Measurements from ENCODE around the gene GNAT1.
"Not testable (repeated sequence)": the region's sequence is repeated elsewhere in the genome, so short reads cannot be mapped to it uniquely, and the experiment has no call there.

GNAT1 gene

DNA sequence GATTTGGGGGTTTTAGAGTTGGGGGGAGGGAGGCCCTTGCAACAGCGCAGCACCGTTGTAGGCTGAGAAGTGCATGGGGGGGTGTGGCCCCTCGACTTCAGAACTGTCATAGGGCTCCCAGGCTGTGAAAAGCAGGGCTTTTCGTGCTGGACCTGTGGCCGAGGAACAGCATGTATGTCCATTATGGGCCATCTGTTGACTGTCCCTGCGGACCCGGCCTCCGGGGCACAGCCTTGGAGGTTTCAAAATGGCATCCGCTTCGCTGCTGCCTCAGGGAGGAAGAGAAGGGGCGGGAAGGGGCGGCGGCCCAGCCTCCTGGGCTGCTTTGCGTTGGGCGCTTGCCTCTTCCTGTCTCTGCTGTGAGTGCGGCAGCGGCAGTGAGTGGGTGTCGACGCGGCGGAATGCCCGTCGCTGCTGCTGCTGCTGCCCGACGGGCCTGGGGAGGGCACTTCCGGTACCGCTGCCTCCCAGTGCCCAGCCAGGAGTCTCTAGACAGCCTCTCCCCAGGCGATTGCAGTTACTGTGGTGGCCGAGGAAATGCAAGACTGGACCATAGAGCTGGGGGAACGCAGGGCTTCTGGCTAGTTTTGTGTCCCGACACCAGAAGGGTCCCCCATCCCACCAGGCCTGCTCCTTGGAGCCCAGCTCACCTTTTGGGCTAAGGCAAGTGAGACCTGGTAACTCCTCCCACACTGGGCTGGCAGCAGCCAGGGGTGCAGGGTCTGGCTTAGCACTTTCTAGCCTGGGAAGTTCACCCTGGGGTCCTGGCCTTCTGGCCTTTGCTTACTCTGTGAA, 46.5 kb downstream of the GNAT1 start:
- peak; percentile 74 to 79 for DNase-seq (ENCODE audit: low read depth in 1 of 2, low spot score in 1 of 2)

DNA sequence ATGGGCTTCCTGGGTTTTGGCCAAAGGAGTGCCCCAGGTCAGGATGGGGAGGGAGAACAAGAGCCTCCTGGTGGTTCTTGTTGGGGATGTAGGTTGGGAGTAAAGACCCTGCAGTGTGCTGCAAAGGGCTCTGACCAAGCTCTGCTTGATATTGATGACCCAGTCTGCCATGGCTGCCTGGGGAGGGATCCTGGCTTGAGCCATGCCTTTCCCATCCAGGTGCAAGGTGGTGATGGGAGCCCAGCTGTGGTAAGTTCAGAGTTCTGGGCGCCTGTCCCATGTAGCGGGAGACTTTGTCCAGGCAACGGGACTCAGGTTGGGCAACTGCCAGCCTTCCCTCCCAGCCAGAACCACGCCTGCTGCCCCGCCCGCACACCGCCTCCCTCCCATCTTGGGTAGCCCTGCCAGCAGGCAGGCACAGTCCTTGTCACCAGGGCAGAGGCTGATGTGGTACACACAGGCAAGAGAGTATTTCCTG, 47.2 kb downstream of the GNAT1 start:
- no peak for DNase-seq (ENCODE audit: low read depth in 1 of 2, low spot score in 1 of 2)

DNA sequence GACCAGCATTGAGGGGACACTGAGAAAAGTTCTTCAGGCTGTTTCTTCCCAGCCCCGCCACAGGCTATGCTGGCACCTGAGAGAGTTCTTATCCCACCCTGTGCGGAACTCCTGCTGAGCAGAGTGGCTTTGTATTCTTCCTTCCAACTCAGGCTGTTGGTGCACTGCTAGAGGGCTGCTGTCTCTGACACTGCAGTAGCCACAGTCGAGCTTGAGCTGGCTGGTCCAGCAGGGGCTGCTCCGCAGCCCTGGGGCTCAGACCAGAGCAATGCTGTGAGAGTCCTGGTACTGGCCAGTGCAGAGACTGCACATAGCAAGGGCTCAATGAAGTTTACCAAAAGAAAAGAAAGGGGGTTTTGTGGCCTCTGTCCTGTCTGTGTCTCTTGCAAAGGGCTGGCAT, 48.2 kb downstream of the GNAT1 start:
- no peak for DNase-seq (ENCODE audit: low read depth in 1 of 2, low spot score in 1 of 2)

DNA sequence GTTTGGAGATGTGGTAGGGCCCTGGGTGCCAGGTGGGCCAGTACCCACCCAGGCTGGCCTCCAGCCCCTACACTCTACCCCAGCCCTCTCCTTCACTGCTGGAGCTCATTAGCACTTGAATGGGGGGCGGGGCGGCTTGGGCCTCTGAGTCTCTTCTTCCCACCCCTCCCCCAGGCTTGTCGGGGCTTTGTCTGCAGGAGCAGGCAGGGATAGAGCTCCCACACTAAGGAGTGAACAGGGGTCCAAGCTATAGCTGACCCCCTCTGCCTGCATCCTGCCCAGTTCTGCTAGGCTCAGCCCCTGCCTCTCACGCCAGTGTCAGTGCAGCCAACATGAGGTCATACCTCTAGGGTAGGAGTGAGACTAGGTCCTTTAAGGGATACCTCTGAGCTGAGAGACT, 49.8 kb downstream of the GNAT1 start:
- no peak for DNase-seq (ENCODE audit: low read depth in 1 of 2, low spot score in 1 of 2)

DNA sequence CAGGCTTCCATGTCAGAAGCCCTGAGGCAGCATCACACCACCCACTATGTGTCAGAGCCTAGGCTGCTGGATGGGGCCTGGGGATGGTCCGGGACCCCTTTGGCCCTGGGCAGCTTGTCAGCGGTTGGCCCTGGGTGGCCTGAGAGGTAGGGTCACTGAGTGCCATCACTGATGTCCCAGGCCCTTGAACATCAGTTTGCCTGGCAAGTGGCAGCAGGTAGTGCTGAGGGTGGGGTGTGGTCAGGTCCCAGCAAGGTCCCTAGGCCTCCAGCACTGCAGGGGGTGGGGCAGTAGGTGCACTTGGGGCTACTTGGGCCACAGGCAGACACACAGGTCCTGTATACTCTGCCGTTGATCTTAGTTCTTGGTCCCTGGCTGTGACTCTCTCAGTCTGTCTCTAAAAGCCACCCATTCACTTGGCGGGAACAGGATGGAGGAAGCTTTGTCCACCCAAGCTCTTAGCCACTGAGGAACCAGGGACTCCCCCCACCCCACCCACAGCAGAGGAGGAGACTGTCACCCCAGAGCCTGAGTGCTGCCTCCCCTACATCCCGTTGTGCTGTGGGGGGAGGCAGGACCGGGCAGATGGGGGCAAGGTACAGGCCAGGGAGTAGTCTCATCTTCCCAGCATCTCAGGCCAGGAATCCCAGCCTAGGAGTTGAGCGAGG, 50.4 kb downstream of the GNAT1 start:
- DNase-seq (ENCODE audit: low read depth in 1 of 2, low spot score in 1 of 2), result no peak

DNA sequence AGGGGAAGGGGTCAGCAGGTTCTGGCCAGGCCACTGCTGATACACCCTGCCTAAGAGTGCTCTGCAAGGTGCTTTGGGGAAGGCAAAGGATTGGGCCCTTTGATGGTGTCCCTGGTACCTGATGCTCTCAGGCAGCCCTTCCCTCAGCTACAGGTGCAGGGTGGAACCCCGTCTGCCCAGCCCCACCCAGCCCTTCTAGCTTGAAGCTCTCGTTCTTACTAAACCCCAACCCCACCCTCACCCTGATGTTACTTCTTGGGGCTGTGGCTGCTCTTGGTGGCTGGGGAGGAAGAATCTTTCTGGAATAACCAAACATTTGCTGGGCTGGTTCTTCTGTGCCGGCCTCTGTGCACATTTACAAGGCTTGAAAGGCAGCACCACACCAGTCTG, 51.0 kb downstream of the GNAT1 start:
- no peak for DNase-seq (ENCODE audit: low read depth in 1 of 2, low spot score in 1 of 2)

DNA sequence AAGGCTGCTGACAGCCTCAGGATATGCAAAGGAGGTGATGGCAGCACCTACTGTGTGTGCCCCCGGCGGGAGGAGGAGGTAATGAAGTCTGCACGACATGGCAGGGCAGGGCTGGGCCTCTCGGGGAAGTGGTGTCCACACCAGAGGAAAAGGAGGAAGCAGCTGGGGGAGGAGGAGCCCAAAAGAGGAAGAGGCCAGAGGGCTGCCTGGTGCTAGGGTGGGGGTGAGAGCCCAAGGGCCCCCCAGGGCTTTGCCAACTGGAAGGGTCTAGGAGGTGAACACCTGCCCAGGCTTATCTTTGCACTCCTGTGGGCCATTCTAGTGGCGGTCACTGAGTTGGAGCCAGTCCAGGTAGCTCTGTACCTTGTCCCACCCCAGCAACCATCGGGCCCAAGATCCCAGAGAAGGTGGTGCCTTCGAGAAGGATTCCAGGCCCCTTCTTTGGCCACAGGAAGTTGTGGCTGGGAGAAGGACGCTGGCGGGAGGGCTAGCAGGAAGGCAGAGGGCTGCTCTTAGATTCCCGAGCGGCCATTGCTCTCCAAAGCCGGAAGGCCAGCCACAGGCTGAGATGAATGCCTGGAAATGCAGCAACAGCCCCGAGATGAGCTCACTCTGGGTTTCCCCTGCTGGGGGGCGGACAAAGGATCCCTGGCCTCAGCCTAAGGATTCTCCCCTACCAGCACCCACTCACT, 51.6 kb downstream of the GNAT1 start:
- DNase-seq (ENCODE audit: low read depth in 1 of 2, low spot score in 1 of 2), result peak in 1 of 2 donors; percentile 26

DNA sequence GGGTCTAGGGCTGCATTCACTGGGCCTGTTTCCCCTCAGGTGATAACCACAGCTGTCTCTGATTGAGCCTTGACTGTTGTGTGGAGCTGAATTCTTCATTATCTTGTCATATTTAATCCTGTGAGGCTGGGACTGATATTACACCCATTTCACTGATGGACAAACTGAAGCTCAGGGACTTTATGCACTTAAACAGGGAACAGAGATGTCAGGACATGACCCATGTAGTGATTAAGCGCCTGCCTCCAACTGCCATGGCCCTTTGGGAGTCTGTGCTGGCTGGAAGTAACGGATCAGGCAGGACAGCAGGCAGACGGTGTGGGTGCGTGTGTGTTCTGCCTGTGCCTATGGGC, 52.1 kb downstream of the GNAT1 start:
- no peak for DNase-seq (ENCODE audit: low read depth in 1 of 2, low spot score in 1 of 2)

DNA sequence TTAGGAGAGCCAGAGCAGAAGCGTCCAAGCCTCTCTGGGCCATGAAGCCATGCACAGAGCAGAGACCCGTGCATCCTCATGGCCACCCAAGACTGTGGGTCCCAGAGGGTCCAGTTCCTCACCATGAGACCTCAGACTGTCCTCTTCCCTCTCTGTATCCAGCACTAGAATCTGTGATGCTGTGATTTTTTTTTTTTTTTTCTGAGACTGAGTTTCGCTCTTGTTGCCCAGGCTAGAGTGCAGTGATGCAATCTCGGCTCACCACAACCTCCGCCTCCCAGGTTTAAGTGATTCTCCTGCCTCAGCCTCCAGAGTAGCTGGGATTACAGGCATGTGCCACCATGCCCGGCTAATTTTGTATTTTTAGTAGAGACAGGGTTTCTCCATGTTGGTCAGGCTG, 53.4 kb downstream of the GNAT1 start:
- not testable (repeated sequence) for DNase-seq (ENCODE audit: low read depth in 1 of 2, low spot score in 1 of 2)

DNA sequence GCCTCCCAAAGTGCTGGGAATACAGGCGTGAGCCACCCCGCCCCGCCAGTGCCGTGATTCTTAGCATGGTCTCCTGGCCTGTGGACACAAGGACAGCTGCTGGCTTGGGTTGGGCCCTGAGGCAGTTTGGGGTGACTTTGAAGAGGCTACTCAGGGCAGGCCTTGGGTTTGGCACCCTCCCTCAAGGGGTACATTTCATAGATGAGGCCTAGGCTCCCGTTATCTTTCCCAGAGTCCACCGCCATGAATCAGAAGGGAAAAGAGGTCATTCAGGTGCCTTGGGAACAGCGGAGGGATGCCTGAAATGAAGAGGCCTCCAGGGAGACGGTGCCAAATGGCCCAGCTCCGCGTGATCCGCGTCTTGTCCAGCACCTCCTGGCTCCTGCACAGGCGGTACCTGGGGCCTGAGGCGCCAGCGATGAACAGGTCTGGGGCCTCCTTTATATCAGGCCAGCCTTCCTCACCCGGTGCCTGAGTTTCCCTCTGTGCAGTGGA, 53.9 kb downstream of the GNAT1 start:
- no peak for DNase-seq (ENCODE audit: low read depth in 1 of 2, low spot score in 1 of 2)

DNA sequence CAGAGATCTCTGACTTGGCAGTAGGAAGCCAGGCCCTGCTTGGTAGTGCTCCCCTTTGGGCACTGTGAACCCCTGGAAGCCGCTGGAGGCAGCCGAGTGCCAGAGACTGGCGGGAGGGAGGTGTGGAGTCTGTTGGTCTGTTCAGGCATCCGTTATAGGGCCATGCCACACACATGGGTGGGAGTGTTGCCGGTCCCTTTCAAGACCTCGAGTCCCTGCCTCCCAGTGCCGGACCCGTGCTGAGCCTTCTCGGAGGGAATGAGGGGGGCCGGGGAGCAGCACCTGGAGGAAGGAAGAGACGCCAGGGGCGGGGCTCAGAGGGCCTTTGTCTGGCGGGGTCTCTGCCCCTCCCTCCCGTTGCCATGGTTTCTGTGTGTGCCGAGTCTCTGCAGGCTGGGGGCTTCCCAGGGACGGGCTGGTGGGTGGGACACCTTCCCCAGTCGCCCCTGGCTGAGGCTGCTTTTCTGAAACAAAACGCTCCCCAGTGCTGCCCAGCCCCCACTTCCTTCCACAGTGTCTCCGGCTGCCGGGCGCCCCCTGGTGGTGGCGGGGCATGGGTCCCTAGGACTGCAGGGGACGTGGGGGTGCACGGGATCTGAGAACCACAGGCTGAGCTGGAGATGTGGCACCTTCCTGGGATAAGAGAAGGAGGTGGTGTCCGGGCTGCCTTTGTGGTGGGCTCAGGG, 54.6 kb downstream of the GNAT1 start:
- peak; percentile 92 to 96 for DNase-seq (ENCODE audit: low read depth in 1 of 2, low spot score in 1 of 2)

DNA sequence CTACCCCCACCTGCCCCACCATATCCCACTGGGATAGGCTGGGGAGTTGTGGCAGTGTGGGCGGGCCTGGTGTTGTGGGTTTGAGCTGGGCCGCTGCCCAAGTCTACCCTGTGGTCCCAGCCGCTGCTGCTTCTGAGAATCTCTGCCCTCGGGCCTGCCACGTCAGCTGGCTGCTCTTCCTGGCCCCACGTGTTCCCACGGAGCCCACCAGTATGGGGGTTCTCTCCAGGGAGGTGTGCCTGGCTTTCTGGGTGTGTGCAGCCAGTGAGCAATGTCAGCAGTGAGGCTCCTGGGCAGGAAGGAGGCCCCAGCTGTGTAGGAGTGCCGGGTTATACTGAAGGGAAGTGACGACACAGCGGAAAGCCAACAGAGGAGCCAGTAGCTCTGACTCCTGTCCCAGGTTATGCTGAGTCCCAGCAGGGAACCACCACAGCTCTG, 55.1 kb downstream of the GNAT1 start:
- peak; percentile 43 to 68 for DNase-seq (ENCODE audit: low read depth in 1 of 2, low spot score in 1 of 2)
